ENCODE data around the gene OR52K1. TPM values are rescaled to one million over a fixed set of nuclear protein-coding genes. Genes with fewer than 3 reads are reported as not detected.

OR52K1 gene
- not detected in 2 replicates for total RNA-seq

DNA sequence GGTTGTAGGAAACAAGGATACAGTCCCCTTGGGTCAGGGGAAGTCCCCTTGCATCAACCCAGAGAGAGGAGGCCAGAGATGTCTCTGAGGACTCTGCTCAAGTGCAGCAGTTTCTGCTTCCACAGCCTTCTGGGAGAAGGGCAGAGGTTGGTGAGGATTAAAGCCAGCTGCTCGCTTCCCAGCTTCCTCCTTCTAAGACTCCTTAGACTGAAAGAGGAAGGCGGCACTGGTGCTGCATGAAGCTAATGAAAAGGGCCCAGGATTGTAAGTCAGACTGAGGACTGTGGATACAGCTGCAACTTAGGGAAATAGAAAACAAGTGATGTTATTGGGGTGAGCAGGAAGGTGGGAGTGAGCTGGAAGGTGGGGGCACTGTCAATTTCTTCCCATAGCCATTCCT lies at the start of gene OR52K1:
OR52K1 (plus strand) TSS at position 202 of the 400 bp plus-strand sequence. CDS start 6,255 bp downstream, outside the sequence.

DNA sequence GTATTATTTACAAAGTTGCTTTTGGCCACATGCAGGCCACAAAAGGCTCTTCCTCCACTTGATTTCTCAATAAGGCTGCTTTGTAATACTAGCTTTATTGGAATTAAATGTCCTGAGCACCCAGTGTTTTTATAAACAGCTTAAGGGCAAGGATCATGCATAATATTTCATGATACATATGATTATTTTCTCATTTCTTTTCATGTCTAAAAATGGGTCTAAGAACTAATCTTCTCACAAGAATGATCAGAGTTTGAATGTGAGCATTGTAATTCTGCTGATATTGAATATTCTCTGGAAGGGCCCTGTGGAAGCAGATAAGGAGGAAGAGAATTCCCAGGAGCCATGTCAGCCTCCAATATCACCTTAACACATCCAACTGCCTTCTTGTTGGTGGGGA lies 33.5 kb upstream of the OR52K1 start, which contains the start of gene OR52K2:
OR52K2 (plus strand) TSS at position 301 of the 400 bp plus-strand sequence; CDS start at position 346, 45 bp downstream.

Other genes starting within 250 kb of the OR52K1 start
- not detected in 2 replicates for gene OR52B4, start 114.3 kb upstream of the OR52K1 start, total RNA-seq
- gene TRIM21, start 88.9 kb upstream of the OR52K1 start, total RNA-seq, result 15.3 and 18.3 TPM in 2 replicates
- gene OR52K2, start 33.4 kb upstream of the OR52K1 start, total RNA-seq, result not detected in 2 replicates
- gene OR52M1, start 62.5 kb downstream of the OR52K1 start, total RNA-seq, result not detected in 2 replicates
- gene OR52I2, start 99.1 kb downstream of the OR52K1 start, total RNA-seq, result not detected in 2 replicates
- not detected in 2 replicates for gene OR52I1, start 111.4 kb downstream of the OR52K1 start, total RNA-seq
- gene TRIM68, start 125.6 kb downstream of the OR52K1 start, total RNA-seq, result 9.9 and 12.5 TPM in 2 replicates
- gene OR51D1, start 154.8 kb downstream of the OR52K1 start, total RNA-seq, result not detected in 2 replicates
- gene OR51E1, start 161.3 kb downstream of the OR52K1 start, total RNA-seq, result not detected in 2 replicates
- gene OR51E2, start 215.2 kb downstream of the OR52K1 start, total RNA-seq, result not detected in 2 replicates
- not detected in 2 replicates for gene MMP26, start 222.1 kb downstream of the OR52K1 start, total RNA-seq

Measured in cardiac atrium fibroblast (primary cell).